B cell (primary cell): ENCODE data around the gene ZNF346.

ENCODE experiments used
- EZH2 ChIP-seq: IDR thresholded peaks from 2 replicates; pipeline ENCODE4 v1.6.1; 2012; ENCODE audit warnings: borderline replicate concordance, low read depth, mild to moderate bottlenecking, moderate library complexity, low read length; ENCODE audit not compliant: insufficient read depth, poor library complexity, severe bottlenecking
- TF ChIP-seq, protein P1 (sequence below): fragments of 200-600 bp; IDR thresholded peaks from one replicate; pipeline ENCODE4 v1.8.0; 2022; ENCODE audit warnings: antibody characterized with exemption, mild to moderate bottlenecking

DNA sequence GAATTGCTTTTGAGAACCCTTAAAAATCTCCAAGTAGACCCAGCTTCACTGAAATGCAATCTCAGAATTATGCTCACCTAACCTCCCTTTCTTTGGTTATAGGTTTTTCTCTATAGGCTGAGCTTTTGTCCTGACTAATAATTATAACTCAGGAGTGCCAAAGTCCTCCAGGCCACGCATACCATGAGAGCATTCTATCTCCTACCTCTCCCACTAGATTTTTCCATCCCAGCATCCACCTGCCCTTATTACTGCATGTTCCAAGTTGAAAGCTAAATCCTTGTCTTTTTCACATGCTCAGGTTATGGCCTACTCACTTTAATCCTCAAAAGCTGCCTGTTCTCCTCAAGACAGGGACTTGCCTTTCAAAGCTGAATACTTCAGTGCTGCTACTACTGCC is 22.1 kb downstream of the ZNF346 start:
- TF ChIP-seq, protein P1, sequence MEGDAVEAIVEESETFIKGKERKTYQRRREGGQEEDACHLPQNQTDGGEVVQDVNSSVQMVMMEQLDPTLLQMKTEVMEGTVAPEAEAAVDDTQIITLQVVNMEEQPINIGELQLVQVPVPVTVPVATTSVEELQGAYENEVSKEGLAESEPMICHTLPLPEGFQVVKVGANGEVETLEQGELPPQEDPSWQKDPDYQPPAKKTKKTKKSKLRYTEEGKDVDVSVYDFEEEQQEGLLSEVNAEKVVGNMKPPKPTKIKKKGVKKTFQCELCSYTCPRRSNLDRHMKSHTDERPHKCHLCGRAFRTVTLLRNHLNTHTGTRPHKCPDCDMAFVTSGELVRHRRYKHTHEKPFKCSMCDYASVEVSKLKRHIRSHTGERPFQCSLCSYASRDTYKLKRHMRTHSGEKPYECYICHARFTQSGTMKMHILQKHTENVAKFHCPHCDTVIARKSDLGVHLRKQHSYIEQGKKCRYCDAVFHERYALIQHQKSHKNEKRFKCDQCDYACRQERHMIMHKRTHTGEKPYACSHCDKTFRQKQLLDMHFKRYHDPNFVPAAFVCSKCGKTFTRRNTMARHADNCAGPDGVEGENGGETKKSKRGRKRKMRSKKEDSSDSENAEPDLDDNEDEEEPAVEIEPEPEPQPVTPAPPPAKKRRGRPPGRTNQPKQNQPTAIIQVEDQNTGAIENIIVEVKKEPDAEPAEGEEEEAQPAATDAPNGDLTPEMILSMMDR, result no peak
- TF ChIP-seq EZH2, result no peak
